Measurements from ENCODE around the gene ABHD6. TPM values are rescaled to one million over a fixed set of nuclear protein-coding genes. Genes with fewer than 3 reads are reported as not detected.

ABHD6 gene
- polyA plus RNA-seq, 1 donor from 2014 or later = 38.9 TPM

DNA sequence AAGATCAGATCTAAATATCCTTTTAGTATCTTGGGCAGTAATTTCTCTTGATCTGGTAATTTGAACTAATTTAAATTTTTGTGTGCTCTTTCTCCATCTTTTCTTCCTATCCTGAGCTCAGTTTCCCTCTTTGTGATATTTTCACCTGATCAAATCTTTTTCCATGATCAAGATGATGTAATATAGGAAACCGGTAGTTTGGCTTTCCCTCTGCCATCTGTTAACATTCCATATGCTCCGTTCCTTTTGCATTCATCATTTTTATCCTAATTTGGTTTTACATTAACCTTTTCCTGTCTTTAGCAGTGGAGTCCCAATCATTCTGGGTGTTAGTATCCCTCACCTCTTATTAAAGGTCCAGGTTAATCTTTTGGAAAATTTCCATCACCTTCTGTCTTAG is 5.9 kb upstream of the ABHD6 start:
- H4K20me1 ChIP-seq (ENCODE audit: insufficient read depth) = no peaks in the 10 kb centered on the region
- H3F3A ChIP-seq (ENCODE audit: insufficient read depth, low read length, poor library complexity, severe bottlenecking) = no peaks in the 10 kb centered on the region
- no peaks in the 10 kb centered on the region for H3K9me3 ChIP-seq (ENCODE audit: low read length)
- H3K79me2 ChIP-seq (replicated peaks; ENCODE audit: insufficient read depth, low read length) = no peaks in the 10 kb centered on the region
- H3K27me3 ChIP-seq (ENCODE audit: insufficient read depth, low read depth, low read length) = peaks cover 5% of the 10 kb centered on the region
- no peaks in the 10 kb centered on the region for H3K36me3 ChIP-seq (ENCODE audit: insufficient read depth, low read length)
- no peak overlapping the region for H3K27ac ChIP-seq (ENCODE audit: low read length)
- no peaks in the 10 kb centered on the region for H3K9me2 ChIP-seq (ENCODE audit: insufficient read depth, low read length)
- H3K9ac ChIP-seq (ENCODE audit: low read length) = no peak overlapping the region
- no peak overlapping the region for H3K4me3 ChIP-seq (ENCODE audit: low read length)
- H2AFZ ChIP-seq (ENCODE audit: low read depth, low read length) = no peak overlapping the region
- TF ChIP-seq EP300 (conservative IDR thresholded peaks at IDR 0.05; ENCODE audit: poor library complexity, severe bottlenecking) = no peak
- no peak overlapping the region for H3K4me2 ChIP-seq (ENCODE audit: low read length)

DNA sequence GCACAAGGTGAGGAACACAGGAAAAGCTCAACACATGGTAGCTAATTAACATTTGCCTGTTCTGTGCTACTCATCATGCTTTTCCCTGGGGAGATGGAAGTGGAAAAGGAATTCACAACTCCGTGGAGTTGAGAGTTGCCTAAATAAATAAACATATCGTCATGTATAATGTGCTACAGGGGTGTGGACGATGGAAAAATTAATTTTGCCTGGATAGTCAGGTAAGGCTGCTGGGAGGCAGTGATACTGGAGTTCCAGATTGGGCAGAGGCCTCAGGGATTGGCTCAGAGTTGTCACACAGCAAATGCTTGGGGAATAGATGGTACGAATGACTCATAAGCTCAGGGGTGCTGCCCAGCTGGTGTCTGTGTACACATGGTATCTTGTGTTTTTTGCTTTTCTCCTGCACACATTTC is 3.1 kb upstream of the ABHD6 start:
- Histone ChIP-seq H3K9me2 (ENCODE audit: insufficient read depth, low read length) (no peaks in the 10 kb centered on the region), H3K9ac (ENCODE audit: low read length) (no peak overlapping the region), H4K20me1 (ENCODE audit: insufficient read depth) (no peaks in the 10 kb centered on the region), H3K27me3 (ENCODE audit: insufficient read depth, low read depth, low read length) (peaks cover 5% of the 10 kb centered on the region), H2AFZ (ENCODE audit: low read depth, low read length) (no peak overlapping the region), H3K36me3 (ENCODE audit: insufficient read depth, low read length) (no peaks in the 10 kb centered on the region), H3K4me2 (ENCODE audit: low read length) (no peak overlapping the region), H3F3A (ENCODE audit: insufficient read depth, low read length, poor library complexity, severe bottlenecking) (no peaks in the 10 kb centered on the region), H3K79me2 (replicated peaks; ENCODE audit: insufficient read depth, low read length) (no peaks in the 10 kb centered on the region), H3K27ac (ENCODE audit: low read length) (no peak overlapping the region), H3K9me3 (ENCODE audit: low read length) (no peaks in the 10 kb centered on the region), H3K4me3 (ENCODE audit: low read length) (no peak overlapping the region)
- TF ChIP-seq POLR2AphosphoS5 (IDR thresholded peaks at IDR 0.05) = no peak
- TF ChIP-seq EP300 (conservative IDR thresholded peaks at IDR 0.05; ENCODE audit: poor library complexity, severe bottlenecking) = no peak
- no peak for TF ChIP-seq CTCF (IDR thresholded peaks at IDR 0.05; ENCODE audit: poor library complexity, severe bottlenecking)
- no peak for TF ChIP-seq MXI1 (conservative IDR thresholded peaks at IDR 0.05; ENCODE audit: poor library complexity, severe bottlenecking)
- no peak for TF ChIP-seq SMC3 (conservative IDR thresholded peaks at IDR 0.05; ENCODE audit: poor library complexity)
- TF ChIP-seq TAF1 (IDR thresholded peaks at IDR 0.05; ENCODE audit: low read depth) = no peak
- TF ChIP-seq, protein P1, sequence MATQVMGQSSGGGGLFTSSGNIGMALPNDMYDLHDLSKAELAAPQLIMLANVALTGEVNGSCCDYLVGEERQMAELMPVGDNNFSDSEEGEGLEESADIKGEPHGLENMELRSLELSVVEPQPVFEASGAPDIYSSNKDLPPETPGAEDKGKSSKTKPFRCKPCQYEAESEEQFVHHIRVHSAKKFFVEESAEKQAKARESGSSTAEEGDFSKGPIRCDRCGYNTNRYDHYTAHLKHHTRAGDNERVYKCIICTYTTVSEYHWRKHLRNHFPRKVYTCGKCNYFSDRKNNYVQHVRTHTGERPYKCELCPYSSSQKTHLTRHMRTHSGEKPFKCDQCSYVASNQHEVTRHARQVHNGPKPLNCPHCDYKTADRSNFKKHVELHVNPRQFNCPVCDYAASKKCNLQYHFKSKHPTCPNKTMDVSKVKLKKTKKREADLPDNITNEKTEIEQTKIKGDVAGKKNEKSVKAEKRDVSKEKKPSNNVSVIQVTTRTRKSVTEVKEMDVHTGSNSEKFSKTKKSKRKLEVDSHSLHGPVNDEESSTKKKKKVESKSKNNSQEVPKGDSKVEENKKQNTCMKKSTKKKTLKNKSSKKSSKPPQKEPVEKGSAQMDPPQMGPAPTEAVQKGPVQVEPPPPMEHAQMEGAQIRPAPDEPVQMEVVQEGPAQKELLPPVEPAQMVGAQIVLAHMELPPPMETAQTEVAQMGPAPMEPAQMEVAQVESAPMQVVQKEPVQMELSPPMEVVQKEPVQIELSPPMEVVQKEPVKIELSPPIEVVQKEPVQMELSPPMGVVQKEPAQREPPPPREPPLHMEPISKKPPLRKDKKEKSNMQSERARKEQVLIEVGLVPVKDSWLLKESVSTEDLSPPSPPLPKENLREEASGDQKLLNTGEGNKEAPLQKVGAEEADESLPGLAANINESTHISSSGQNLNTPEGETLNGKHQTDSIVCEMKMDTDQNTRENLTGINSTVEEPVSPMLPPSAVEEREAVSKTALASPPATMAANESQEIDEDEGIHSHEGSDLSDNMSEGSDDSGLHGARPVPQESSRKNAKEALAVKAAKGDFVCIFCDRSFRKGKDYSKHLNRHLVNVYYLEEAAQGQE (IDR thresholded peaks at IDR 0.05; ENCODE audit: borderline replicate concordance) = no peak
- no peak for TF ChIP-seq EZH2 (IDR thresholded peaks at IDR 0.05; ENCODE audit: borderline replicate concordance, insufficient read depth, low read length, poor library complexity, severe bottlenecking)
- no peak for TF ChIP-seq RAD21 (conservative IDR thresholded peaks at IDR 0.05)

- H3K4me3 ChIP-seq (ENCODE audit: low read length) = no peak overlapping the region
- no peaks in the 10 kb centered on the region for H3F3A ChIP-seq (ENCODE audit: insufficient read depth, low read length, poor library complexity, severe bottlenecking)
- no peak overlapping the region for H3K4me2 ChIP-seq (ENCODE audit: low read length)
- no peaks in the 10 kb centered on the region for H4K20me1 ChIP-seq (ENCODE audit: insufficient read depth)
- H3K9ac ChIP-seq (ENCODE audit: low read length) = no peak overlapping the region
- H3K27me3 ChIP-seq (ENCODE audit: insufficient read depth, low read depth, low read length) = peaks cover 5% of the 10 kb centered on the region
- TF ChIP-seq, protein P1 (IDR thresholded peaks at IDR 0.05; ENCODE audit: borderline replicate concordance) = no peak
- H3K27ac ChIP-seq (ENCODE audit: low read length) = no peak overlapping the region
- no peaks in the 10 kb centered on the region for H3K9me3 ChIP-seq (ENCODE audit: low read length)
- H3K36me3 ChIP-seq (ENCODE audit: insufficient read depth, low read length) = no peaks in the 10 kb centered on the region
- H3K79me2 ChIP-seq (replicated peaks; ENCODE audit: insufficient read depth, low read length) = no peaks in the 10 kb centered on the region
- H2AFZ ChIP-seq (ENCODE audit: low read depth, low read length) = no peak overlapping the region
- no peaks in the 10 kb centered on the region for H3K9me2 ChIP-seq (ENCODE audit: insufficient read depth, low read length)
Observed at GRCh38 chr3:58235970-58236369, 1.6 kb upstream of the ABHD6 start.

Data from neural cell (in vitro differentiated cells).